BLaER1 treated with 17β-estradiol and CSF1 and Interleukin-3, amounts not matched to agents 10 nM and 100 nM (cell line): ENCODE measurements around the gene HOXC13.

Experiments
- H3K27ac ChIP-seq, 11 experiments: shearing (Covaris generic); formaldehyde crosslinking; 2 replicates each; pipeline ENCODE4 v1.8.1; 2022
- H3K27me3 ChIP-seq, 11 experiments: shearing (Covaris generic); formaldehyde crosslinking; 2 replicates each; pipeline ENCODE4 v1.8.1; 2022
- H3K36me3 ChIP-seq, 11 experiments: shearing (Covaris generic); formaldehyde crosslinking; 2 replicates each; pipeline ENCODE4 v1.8.1; 2022
- H3K4me1 ChIP-seq, 10 experiments: shearing (Covaris generic); formaldehyde crosslinking; 2 replicates each; pipeline ENCODE4 v1.8.1; 2022
- H3K4me2 ChIP-seq, 11 experiments: shearing (Covaris generic); formaldehyde crosslinking; 2 replicates each; pipeline ENCODE4 v1.8.1; 2022
- H3K4me3 ChIP-seq, 10 experiments: shearing (Covaris generic); formaldehyde crosslinking; 2 replicates each; pipeline ENCODE4 v1.8.1; 2022
- H3K9ac ChIP-seq, 11 experiments: shearing (Covaris generic); formaldehyde crosslinking; 2 replicates each; pipeline ENCODE4 v1.8.1; 2022
- H3K9me3 ChIP-seq, 11 experiments: shearing (Covaris generic); formaldehyde crosslinking; replicated peaks in 1 of 11; 2 replicates each; pipeline ENCODE4 v1.8.1; 2022
- H4K20me1 ChIP-seq, 11 experiments: shearing (Covaris generic); formaldehyde crosslinking; 2 replicates each; pipeline ENCODE4 v1.8.1; 2022
- Cebpa-rat ChIP-seq, 11 experiments: shearing (Covaris generic); IDR thresholded peaks; 2 replicates each; pipeline ENCODE4 v1.8.1; 2022

HOXC13 gene

GRCh38 chr12:53956914-53957536, 18.4 kb downstream of the HOXC13 start:
- Histone ChIP-seq H3K4me3 (no peak overlapping the region), H3K4me2 (peak overlapping the region in 5 of 11 experiments; percentile 2 to 20 (median 10); a peak in 4 of 22 replicates), H3K27ac (no peak overlapping the region), H3K4me1 (peaks cover 0 to 9% (median 7%) of the 10 kb centered on the region in 10 experiments; a peak in 8 of 20 replicates), H4K20me1 (peaks cover 0 to 94% (median 74%) of the 10 kb centered on the region in 11 experiments; a peak in 17 of 22 replicates), H3K36me3 (no peaks in the 10 kb centered on the region), H3K9ac (no peak overlapping the region), H3K27me3 (peaks cover 100% of the 10 kb centered on the region in 11 experiments), H3K9me3 (peaks cover 9 to 72% (median 34%) of the 10 kb centered on the region in 11 experiments; a peak in 19 of 22 replicates)
- no peak for TF ChIP-seq Cebpa-rat (IDR thresholded peaks at IDR 0.05)

GRCh38 chr12:53958128-53958527, 19.5 kb downstream of the HOXC13 start:
- H3K4me3 ChIP-seq, result no peak overlapping the region
- no peaks in the 10 kb centered on the region for H3K36me3 ChIP-seq
- peaks cover 9 to 68% (median 37%) of the 10 kb centered on the region in 11 experiments; a peak in 19 of 22 replicates for H3K9me3 ChIP-seq
- no peak overlapping the region for H3K9ac ChIP-seq
- no peak overlapping the region for H3K4me2 ChIP-seq
- no peak overlapping the region for H3K27ac ChIP-seq
- H4K20me1 ChIP-seq, result peaks cover 0 to 89% (median 63%) of the 10 kb centered on the region in 11 experiments; a peak in 16 of 22 replicates
- TF ChIP-seq Cebpa-rat (IDR thresholded peaks at IDR 0.05), result no peak
- H3K27me3 ChIP-seq, result peaks cover 100% of the 10 kb centered on the region in 11 experiments
- H3K4me1 ChIP-seq, result peaks cover 0 to 9% (median 7%) of the 10 kb centered on the region in 10 experiments; a peak in 8 of 20 replicates

- Histone ChIP-seq H3K4me2 (no peak overlapping the region), H4K20me1 (peaks cover 0 to 90% (median 63%) of the 10 kb centered on the region in 11 experiments; a peak in 16 of 22 replicates), H3K9ac (no peak overlapping the region), H3K27ac (no peak overlapping the region), H3K4me3 (no peak overlapping the region), H3K27me3 (peaks cover 100% of the 10 kb centered on the region in 11 experiments), H3K36me3 (no peaks in the 10 kb centered on the region), H3K9me3 (peaks cover 13 to 69% (median 45%) of the 10 kb centered on the region in 11 experiments; a peak in 20 of 22 replicates), H3K4me1 (peaks cover 0 to 9% (median 7%) of the 10 kb centered on the region in 10 experiments; a peak in 9 of 20 replicates)
- TF ChIP-seq Cebpa-rat (IDR thresholded peaks at IDR 0.05), result no peak
These were observed 20.7 kb downstream of the HOXC13 start for GRCh38 chr12:53959314-53959713.

- Histone ChIP-seq H3K9ac (no peak overlapping the region), H3K27me3 (peaks cover 100% of the 10 kb centered on the region in 11 experiments), H3K36me3 (no peaks in the 10 kb centered on the region), H3K9me3 (peaks cover 5 to 66% (median 39%) of the 10 kb centered on the region in 11 experiments; a peak in 19 of 22 replicates), H3K4me3 (no peak overlapping the region), H3K4me2 (no peak overlapping the region), H4K20me1 (peaks cover 0 to 89% (median 64%) of the 10 kb centered on the region in 11 experiments; a peak in 16 of 22 replicates), H3K4me1 (peaks cover 0 to 9% (median 8%) of the 10 kb centered on the region in 10 experiments; a peak in 9 of 20 replicates), H3K27ac (no peak overlapping the region)
- no peak for TF ChIP-seq Cebpa-rat (IDR thresholded peaks at IDR 0.05)
These were observed 21.8 kb downstream of the HOXC13 start for GRCh38 chr12:53960187-53961024.

GRCh38 chr12:53961025-53961761, 22.6 kb downstream of the HOXC13 start:
- peaks cover 5 to 66% (median 35%) of the 10 kb centered on the region in 11 experiments; a peak in 18 of 22 replicates for H3K9me3 ChIP-seq
- peaks cover 100% of the 10 kb centered on the region in 11 experiments for H3K27me3 ChIP-seq
- no peak overlapping the region for H3K9ac ChIP-seq
- H3K4me2 ChIP-seq, result no peak overlapping the region
- no peak overlapping the region for H3K4me3 ChIP-seq
- no peaks in the 10 kb centered on the region for H3K36me3 ChIP-seq
- no peak overlapping the region for H3K27ac ChIP-seq
- TF ChIP-seq Cebpa-rat (IDR thresholded peaks at IDR 0.05), result no peak
- peaks cover 0 to 9% (median 8%) of the 10 kb centered on the region in 10 experiments; a peak in 9 of 20 replicates for H3K4me1 ChIP-seq
- H4K20me1 ChIP-seq, result peaks cover 0 to 90% (median 65%) of the 10 kb centered on the region in 11 experiments; a peak in 16 of 22 replicates

- no peak overlapping the region for H3K4me2 ChIP-seq
- no peak overlapping the region for H3K4me3 ChIP-seq
- peaks cover 5 to 65% (median 35%) of the 10 kb centered on the region in 11 experiments; a peak in 18 of 22 replicates for H3K9me3 ChIP-seq
- peaks cover 0 to 90% (median 65%) of the 10 kb centered on the region in 11 experiments; a peak in 16 of 22 replicates for H4K20me1 ChIP-seq
- H3K36me3 ChIP-seq, result no peaks in the 10 kb centered on the region
- H3K27me3 ChIP-seq, result peaks cover 100% of the 10 kb centered on the region in 11 experiments
- H3K4me1 ChIP-seq, result peaks cover 0 to 8% (median 0%) of the 10 kb centered on the region in 10 experiments; a peak in 1 of 20 replicates
- no peak for TF ChIP-seq Cebpa-rat (IDR thresholded peaks at IDR 0.05)
- no peak overlapping the region for H3K9ac ChIP-seq
- no peak overlapping the region for H3K27ac ChIP-seq
These were observed 24.4 kb downstream of the HOXC13 start for GRCh38 chr12:53963005-53963404.

GRCh38 chr12:53963434-53964314, 25.0 kb downstream of the HOXC13 start:
- H3K9ac ChIP-seq, result no peak overlapping the region
- no peak overlapping the region for H3K4me2 ChIP-seq
- no peaks in the 10 kb centered on the region for H3K36me3 ChIP-seq
- peaks cover 100% of the 10 kb centered on the region in 11 experiments for H3K27me3 ChIP-seq
- no peak for TF ChIP-seq Cebpa-rat (IDR thresholded peaks at IDR 0.05)
- peaks cover 5 to 65% (median 35%) of the 10 kb centered on the region in 11 experiments; a peak in 18 of 22 replicates for H3K9me3 ChIP-seq
- peaks cover 0 to 8% (median 0%) of the 10 kb centered on the region in 10 experiments; a peak in 1 of 20 replicates for H3K4me1 ChIP-seq
- peaks cover 0 to 92% (median 72%) of the 10 kb centered on the region in 11 experiments; a peak in 16 of 22 replicates for H4K20me1 ChIP-seq
- no peak overlapping the region for H3K27ac ChIP-seq
- H3K4me3 ChIP-seq, result peak overlapping the region in 1 of 10 experiments; percentile 2; a peak in 1 of 20 replicates
